ENCODE results near the gene PAPOLA.
"Not testable (repeated sequence)": the region's sequence is repeated elsewhere in the genome, so short reads cannot be mapped to it uniquely, and the experiment has no call there.

The PAPOLA gene

DNA sequence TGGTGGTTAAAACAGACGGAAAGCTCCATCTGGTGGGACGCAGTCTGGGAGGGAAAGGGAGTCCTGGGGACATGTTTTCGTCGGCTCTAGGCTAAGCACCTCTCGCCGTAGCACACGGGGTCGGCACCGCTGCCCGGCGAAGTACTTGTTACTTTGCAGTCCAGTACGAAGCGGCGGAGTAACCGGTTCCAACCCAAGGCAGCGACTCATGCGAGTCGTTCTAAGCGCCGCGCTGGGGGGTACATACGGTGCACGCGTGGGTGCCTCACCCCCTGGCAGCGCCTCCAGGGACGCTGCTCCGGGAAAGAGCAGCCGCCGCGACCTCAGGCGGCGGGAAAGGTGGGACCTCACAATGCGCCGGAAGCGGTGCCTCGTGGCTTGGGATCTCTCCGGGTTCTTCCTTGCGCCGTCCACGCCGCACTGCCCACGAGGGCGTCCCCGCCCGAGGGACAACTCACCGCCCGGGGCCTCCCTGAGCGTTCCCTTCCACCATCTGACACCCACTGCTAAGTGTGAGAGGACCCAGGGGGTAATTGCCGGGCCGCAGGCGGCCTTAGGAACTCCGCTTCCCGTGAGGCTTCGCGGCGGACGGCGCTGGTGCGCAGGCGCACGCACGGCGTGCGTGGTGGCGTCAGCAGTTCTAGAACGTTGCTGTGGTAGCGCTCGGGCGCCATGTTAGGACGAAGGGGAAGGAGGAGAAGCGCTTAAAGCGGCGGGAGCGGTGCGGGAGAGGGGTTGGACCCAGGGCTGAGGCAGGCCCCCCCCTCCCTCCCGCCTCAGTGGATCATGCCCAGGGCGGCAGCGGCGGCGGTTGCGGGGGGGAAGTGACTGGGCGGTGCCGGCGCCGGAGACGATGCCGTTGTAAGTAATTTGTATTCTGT is at the start of gene PAPOLA:
Gene PAPOLA, plus strand, starts transcription at position 643 of the 881 bp plus-strand sequence. Its CDS starts 211 bp downstream, at position 854.
- DNase-seq: peak; percentile 98

- no peak for DNase-seq
Observed at GRCh38 chr14:96452684-96453083, 49.5 kb upstream of the PAPOLA start.

- DNase-seq: no peak
Observed at GRCh38 chr14:96455588-96455987, 46.6 kb upstream of the PAPOLA start.

DNA sequence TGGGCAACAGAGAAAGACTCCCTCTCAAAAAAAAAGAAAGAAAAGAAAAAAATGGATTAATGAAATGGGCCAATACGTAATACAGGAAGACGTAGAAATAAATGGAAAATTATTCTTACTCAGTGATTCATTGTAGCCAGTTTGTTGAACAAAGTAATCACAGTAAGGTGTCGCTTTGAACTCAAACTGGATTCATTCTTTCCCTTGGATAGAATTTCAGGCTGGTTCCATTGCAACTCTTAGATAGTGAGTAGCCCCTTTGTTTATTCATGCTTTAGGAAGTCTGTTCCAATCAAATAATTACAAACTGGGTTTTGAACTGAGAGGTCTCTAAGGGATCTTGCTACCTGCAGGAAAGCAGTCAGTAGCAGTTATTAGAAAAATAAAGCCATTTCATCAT is 42.3 kb upstream of the PAPOLA start:
- DNase-seq: no peak

- DNase-seq: no peak
Observed at GRCh38 chr14:96461950-96462798, 40.0 kb upstream of the PAPOLA start.

GRCh38 chr14:96464136-96464535 is 38.0 kb upstream of the PAPOLA start:
- DNase-seq: no peak

GRCh38 chr14:96466918-96467317 is 35.3 kb upstream of the PAPOLA start:
- DNase-seq: no peak

GRCh38 chr14:96470331-96470730 is 31.9 kb upstream of the PAPOLA start:
- DNase-seq: no peak

GRCh38 chr14:96470967-96471366 is 31.2 kb upstream of the PAPOLA start:
- DNase-seq: not testable (repeated sequence)

GRCh38 chr14:96478119-96478518 is 24.1 kb upstream of the PAPOLA start:
- DNase-seq: no peak

DNA sequence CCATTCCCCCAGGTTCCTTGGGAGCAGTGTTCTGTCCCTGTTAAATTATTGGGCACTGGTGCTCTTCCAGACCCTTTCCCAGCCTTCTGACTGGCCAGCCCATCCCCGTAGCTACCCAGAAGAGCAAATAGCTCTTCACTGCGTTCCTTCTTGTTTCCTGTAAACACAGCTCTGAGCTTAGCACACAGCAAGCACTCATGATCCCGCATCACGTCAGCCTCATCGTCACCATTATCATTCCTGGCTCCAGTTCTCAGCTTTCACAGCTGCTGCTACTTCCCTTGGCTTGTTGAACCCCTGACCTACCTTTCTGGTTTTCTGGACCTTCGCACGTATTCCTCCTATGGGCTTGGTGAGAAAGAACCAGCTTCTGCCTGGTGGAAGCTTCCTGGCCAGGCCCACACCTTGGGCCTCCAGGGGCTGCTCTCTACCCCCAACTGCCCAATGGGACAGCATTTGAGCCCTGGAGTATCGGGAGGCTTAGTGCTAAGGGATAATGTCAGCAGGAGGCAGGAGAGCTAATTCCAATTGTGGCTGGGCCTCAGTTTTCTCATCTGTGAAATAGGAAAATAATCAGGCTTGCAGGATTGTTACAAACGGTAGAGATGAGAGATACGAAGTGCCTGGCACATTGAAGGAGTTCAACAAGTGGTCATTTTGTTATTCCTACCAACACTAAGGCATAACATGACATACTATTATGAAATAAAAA is 22.6 kb upstream of the PAPOLA start:
- no peak for DNase-seq

DNA sequence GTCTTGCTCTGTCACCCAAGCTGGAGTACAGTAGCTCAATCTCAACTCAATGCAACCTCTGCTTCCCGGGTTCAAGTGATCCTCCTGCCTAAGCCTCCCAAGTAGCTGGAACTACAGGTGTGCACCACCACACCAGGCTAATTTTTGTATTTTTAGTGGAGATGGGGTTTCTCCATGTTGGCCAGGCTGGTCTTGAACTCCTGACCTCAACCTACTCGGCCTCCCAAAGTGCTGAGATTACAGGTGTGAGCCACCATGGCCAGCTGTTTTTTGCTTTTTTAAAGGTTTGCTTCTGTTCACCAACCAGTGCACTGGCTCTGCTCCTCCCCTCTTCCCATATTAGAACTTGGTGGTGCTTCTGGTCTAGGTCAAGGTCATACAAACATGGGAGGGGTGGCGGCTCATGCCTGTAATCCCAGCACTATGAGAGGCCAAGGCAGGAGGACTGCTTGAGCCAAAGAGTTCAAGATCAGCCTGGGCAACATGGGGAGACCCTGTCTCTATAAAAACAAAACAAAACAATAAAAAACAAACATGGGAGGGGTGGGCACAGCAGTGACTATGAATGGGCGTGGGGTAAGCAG is 20.4 kb upstream of the PAPOLA start:
- no peak for DNase-seq

GRCh38 chr14:96482986-96483385 is 19.2 kb upstream of the PAPOLA start:
- DNase-seq: no peak

DNA sequence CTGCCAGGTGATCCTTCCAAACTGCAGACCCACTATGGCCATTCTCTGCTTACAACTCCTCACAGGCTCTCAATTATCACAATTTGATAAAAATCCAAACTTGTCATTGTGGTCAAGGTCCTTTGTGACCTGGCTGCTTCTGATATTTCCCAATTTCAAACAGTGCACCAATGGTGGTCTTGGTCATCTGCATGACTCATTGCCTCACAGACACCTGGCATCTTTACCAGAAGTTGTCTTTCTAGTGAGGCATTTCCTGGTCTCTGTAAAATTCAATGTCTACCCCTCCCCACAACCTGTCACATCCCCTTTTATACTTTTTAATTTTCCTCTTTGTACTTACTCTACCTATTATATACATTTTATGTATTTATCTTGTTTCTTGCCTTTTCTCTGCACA is 17.8 kb upstream of the PAPOLA start:
- DNase-seq: no peak

DNA sequence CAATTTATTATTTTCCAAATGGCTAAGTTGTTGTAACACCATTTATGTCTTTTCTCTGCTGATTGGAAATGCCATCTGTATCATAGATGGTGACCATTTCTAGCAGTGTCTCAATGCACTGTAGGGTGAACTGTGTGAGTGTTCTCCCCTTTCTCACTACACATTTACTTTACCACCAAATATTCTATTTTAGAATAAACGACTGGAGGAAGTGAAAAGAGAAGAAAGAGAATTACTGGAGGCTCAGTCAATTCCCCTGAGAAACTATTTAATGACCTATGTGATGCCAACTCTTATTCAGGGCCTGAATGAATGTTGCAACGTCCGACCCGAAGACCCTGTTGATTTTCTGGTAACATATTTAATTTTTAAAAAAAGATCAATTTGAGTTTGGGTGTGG is 15.5 kb upstream of the PAPOLA start:
- no peak for DNase-seq

GRCh38 chr14:96489327-96489726 is 12.9 kb upstream of the PAPOLA start:
- no peak for DNase-seq

DNA sequence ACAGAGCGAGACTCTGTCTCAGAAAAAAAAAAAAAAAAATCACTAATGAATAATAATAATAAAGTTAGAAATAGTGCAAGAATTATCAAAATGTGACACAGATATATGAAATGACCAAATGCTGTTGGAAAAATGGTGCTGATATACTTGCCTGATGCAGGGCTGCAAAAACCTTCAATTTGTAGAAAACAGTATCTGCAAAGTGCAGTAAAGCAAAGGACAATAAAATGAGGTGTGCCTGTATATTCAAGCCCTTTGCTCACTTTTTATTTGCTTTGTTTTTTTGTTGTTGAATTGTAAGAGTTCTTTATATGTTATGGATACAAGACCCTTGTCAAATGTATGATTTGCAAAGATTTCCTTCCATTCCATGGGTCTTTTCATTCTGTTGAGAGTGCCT is 9.0 kb upstream of the PAPOLA start:
- DNase-seq: no peak

GRCh38 chr14:96494331-96494730 is 7.9 kb upstream of the PAPOLA start:
- no peak for DNase-seq

GRCh38 chr14:96497087-96497486 is 5.1 kb upstream of the PAPOLA start:
- DNase-seq: no peak

GRCh38 chr14:96497586-96497985 is 4.6 kb upstream of the PAPOLA start:
- DNase-seq: no peak

DNA sequence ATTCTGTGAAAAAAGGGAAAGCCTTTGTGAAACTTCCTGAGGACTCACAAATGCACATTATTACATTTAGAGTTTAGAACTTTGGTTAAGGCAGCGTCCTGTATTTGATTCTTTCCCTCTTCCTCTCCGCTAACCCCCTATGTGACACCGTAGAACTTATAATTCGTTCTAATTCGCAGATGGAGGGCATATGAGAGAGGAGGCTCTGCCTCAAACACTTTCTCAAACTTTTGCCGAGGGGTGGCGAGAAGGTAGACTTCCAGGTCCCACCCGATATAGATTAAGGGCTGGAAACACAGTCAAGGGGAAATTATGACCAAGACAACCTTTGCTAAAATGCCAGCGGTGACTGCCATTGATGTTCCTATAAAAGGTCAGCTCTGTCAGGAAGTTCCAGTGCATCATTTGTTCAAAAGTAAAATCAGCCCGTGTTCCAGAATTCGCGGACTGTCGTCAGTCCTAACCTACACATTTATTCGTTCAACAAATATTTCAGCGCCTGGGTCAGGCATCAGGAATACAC is 904 bp upstream of the PAPOLA start:
- DNase-seq: no peak

GRCh38 chr14:96502621-96503305 is 581 bp downstream of the PAPOLA start:
- peak in 1 of 2 experiments; percentile 29 for DNase-seq
